IMR-90 (cell line): ENCODE measurements around the gene MZF1. TPM values are rescaled to one million over a fixed set of nuclear protein-coding genes. Genes with fewer than 3 reads are reported as not detected.

Source experiments
- ATAC-seq: fragments of 200-7000 bp; cut with Tn5 transposase; 2 replicates; pipeline ENCODE4 v1.9.1; 2020; ENCODE audit warnings: low read depth, mild to moderate bottlenecking, moderate library complexity
- BruUV-seq: library from RNA; stranded (reverse); fragments of 400-500 nt; replicated peaks from 2 replicates; lab custom pipeline; 2021; lab: Mats Ljungman, UMichigan
- CTCF ChIA-PET: fragments of 300-600 bp; formaldehyde crosslinking; extraction: SDS; loops from one replicate; lab custom pipeline; 2021; ENCODE audit warnings: antibody characterized with exemption; lab: Yijun Ruan, JAX
- POLR2A ChIA-PET: fragments of 300-600 bp; sonication (Branson Sonifier 250); formaldehyde crosslinking; loops from one replicate; lab custom pipeline; 2022; ENCODE audit warnings: antibody characterized with exemption; ENCODE audit not compliant: unreplicated experiment; lab: Charles Lee
- DNase-seq: peaks from one replicate; pipeline ENCODE4 v3.0.0; 2013
- H2AFZ ChIP-seq: replicated peaks from 2 replicates; pipeline ENCODE3; 2013; ENCODE audit warnings: low read length, mild to moderate bottlenecking; ENCODE audit not compliant: poor library complexity
- H2AK5ac ChIP-seq: 2 replicates; pipeline ENCODE4 v1.6.1; 2013; ENCODE audit warnings: low read depth, low read length, inconsistent platforms
- H2AK9ac ChIP-seq: replicated peaks from 2 replicates; pipeline ENCODE3; 2013; ENCODE audit warnings: mild to moderate bottlenecking, low read depth, low read length, moderate library complexity; ENCODE audit not compliant: poor library complexity
- H2BK120ac ChIP-seq: 2 replicates; pipeline ENCODE4 v1.6.1; 2013; ENCODE audit warnings: low read depth, low read length, inconsistent platforms
- H2BK15ac ChIP-seq: 3 replicates; pipeline ENCODE4 v1.6.1; 2013; ENCODE audit warnings: low read depth, low read length, inconsistent platforms
- H2BK20ac ChIP-seq: 2 replicates; pipeline ENCODE4 v1.6.1; 2013; ENCODE audit warnings: low read depth, mild to moderate bottlenecking, inconsistent platforms, low read length, moderate library complexity
- H2BK5ac ChIP-seq: 2 replicates; pipeline ENCODE4 v1.6.1; 2013; ENCODE audit warnings: mild to moderate bottlenecking, low read depth, low read length, inconsistent platforms; ENCODE audit not compliant: poor library complexity, severe bottlenecking
- H3K14ac ChIP-seq: replicated peaks from 2 replicates; pipeline ENCODE4 v1.6.1; 2013; ENCODE audit warnings: low read depth, low read length, inconsistent platforms
- H3K18ac ChIP-seq: 2 replicates; pipeline ENCODE4 v1.6.1; 2013; ENCODE audit warnings: low read depth, low read length, control low read depth
- H3K23ac ChIP-seq: 2 replicates; pipeline ENCODE4 v1.6.1; 2013; ENCODE audit warnings: low read depth, low read length, inconsistent platforms
- H3K27ac ChIP-seq: 2 replicates; pipeline ENCODE4 v1.5.1; 2013; ENCODE audit warnings: mild to moderate bottlenecking, control low read depth, low read length; ENCODE audit not compliant: insufficient read depth
- H3K27me3 ChIP-seq: 2 replicates; pipeline ENCODE4 v1.6.1; 2013; ENCODE audit warnings: low read length; ENCODE audit not compliant: control insufficient read depth, insufficient read depth
- H3K36me3 ChIP-seq: 2 replicates; pipeline ENCODE4 v1.6.1; 2013; ENCODE audit warnings: low read length, mixed read lengths; ENCODE audit not compliant: control insufficient read depth, insufficient read depth
- H3K4ac ChIP-seq: 2 replicates; pipeline ENCODE4 v1.6.1; 2013; ENCODE audit warnings: low read depth, low read length, inconsistent platforms
- H3K4me1 ChIP-seq: 2 replicates; pipeline ENCODE4 v1.6.1; 2013; ENCODE audit warnings: low read length, mixed read lengths; ENCODE audit not compliant: control insufficient read depth, insufficient read depth
- H3K4me2 ChIP-seq: 2 replicates; pipeline ENCODE4 v1.6.1; 2013; ENCODE audit warnings: low read depth, mild to moderate bottlenecking, control low read depth, low read length, moderate library complexity
- H3K4me3 ChIP-seq: 2 replicates; pipeline ENCODE4 v1.5.1; 2013; ENCODE audit warnings: low read depth, mild to moderate bottlenecking, control low read depth, low read length, moderate library complexity; ENCODE audit not compliant: insufficient read depth
- H3K56ac ChIP-seq: 2 replicates; pipeline ENCODE4 v1.6.1; 2013; ENCODE audit warnings: low read length, inconsistent platforms; ENCODE audit not compliant: insufficient read depth; ENCODE audit errors: extremely low read depth
- H3K79me1 ChIP-seq, 2 experiments: 2 replicates each; pipeline ENCODE4 v1.6.1; 2013; ENCODE audit warnings: low read length in 2 of 2, inconsistent platforms in 1 of 2, low read depth in 1 of 2
- H3K9ac ChIP-seq: 2 replicates; pipeline ENCODE4 v1.6.1; 2013; ENCODE audit warnings: low read depth, low read length, control low read depth
- H3K9me1 ChIP-seq: 2 replicates; pipeline ENCODE4 v1.6.1; 2013; ENCODE audit warnings: low read length, inconsistent platforms; ENCODE audit not compliant: insufficient read depth
- H3K9me3 ChIP-seq: 2 replicates; pipeline ENCODE4 v1.6.1; 2013; ENCODE audit warnings: low read length; ENCODE audit not compliant: control insufficient read depth, insufficient read depth
- H4K20me1 ChIP-seq: 2 replicates; pipeline ENCODE4 v1.6.1; 2013; ENCODE audit warnings: low read length, inconsistent platforms; ENCODE audit not compliant: insufficient read depth
- H4K5ac ChIP-seq: 2 replicates; pipeline ENCODE4 v1.6.1; 2013; ENCODE audit warnings: mild to moderate bottlenecking, low read depth, low read length, control low read depth
- H4K8ac ChIP-seq, 2 experiments: 2 replicates each; pipeline ENCODE4 v1.6.1; 2013; ENCODE audit warnings: low read depth in 2 of 2, low read length in 2 of 2, control low read depth in 1 of 2, inconsistent platforms in 1 of 2
- H4K91ac ChIP-seq: 2 replicates; pipeline ENCODE4 v1.6.1; 2013; ENCODE audit warnings: low read depth, low read length, inconsistent platforms; ENCODE audit not compliant: insufficient read depth
- BHLHE40 ChIP-seq: fragments of 150-350 bp; IDR thresholded peaks from 2 replicates; pipeline ENCODE4 v1.6.1; 2016; ENCODE audit warnings: mild to moderate bottlenecking, low read depth, low read length
- CEBPB ChIP-seq: IDR thresholded peaks from 2 replicates; pipeline ENCODE4 v1.6.1; 2012; ENCODE audit warnings: low read depth, low read length, improper control_type of control experiment
- CHD1 ChIP-seq: IDR thresholded peaks from 2 replicates; pipeline ENCODE4 v1.6.1; 2012; ENCODE audit warnings: low read depth, low read length, improper control_type of control experiment
- FOS ChIP-seq: fragments of 150-350 bp; IDR thresholded peaks from 2 replicates; pipeline ENCODE4 v1.6.1; 2016; ENCODE audit warnings: low read depth, low read length
- MAFK ChIP-seq: IDR thresholded peaks from 2 replicates; pipeline ENCODE4 v1.6.1; 2012; ENCODE audit warnings: low read depth, low read length, improper control_type of control experiment
- MAZ ChIP-seq: IDR thresholded peaks from 2 replicates; pipeline ENCODE4 v1.6.1; 2012; ENCODE audit warnings: low read depth, mild to moderate bottlenecking, low read length, improper control_type of control experiment, moderate library complexity, borderline replicate concordance
- POLR2A ChIP-seq: IDR thresholded peaks from 2 replicates; pipeline ENCODE4 v1.6.1; 2012; ENCODE audit warnings: mild to moderate bottlenecking, low read depth, low read length
- RAD21 ChIP-seq: IDR thresholded peaks from 2 replicates; pipeline ENCODE4 v1.6.1; 2012; ENCODE audit warnings: low read length, improper control_type of control experiment
- RCOR1 ChIP-seq: IDR thresholded peaks from 2 replicates; pipeline ENCODE4 v1.6.1; 2012; ENCODE audit warnings: mild to moderate bottlenecking, low read length, improper control_type of control experiment; ENCODE audit not compliant: insufficient replicate concordance
- RFX5 ChIP-seq: IDR thresholded peaks from 2 replicates; pipeline ENCODE4 v1.8.0; 2012; ENCODE audit warnings: low read depth, mild to moderate bottlenecking, low read length, moderate library complexity
- SMC3 ChIP-seq: fragments of 150-350 bp; IDR thresholded peaks from 2 replicates; pipeline ENCODE4 v1.6.1; 2016; ENCODE audit warnings: low read depth, mild to moderate bottlenecking, antibody characterized with exemption, low read length, moderate library complexity
- WGBS, 2 experiments: methylation state at CpG; one replicate each; pipeline versions ENCODE4 v1.1.5 to v1.1.7; 2013; ENCODE audit warnings: missing lambda C conversion rate in 2 of 2; ENCODE audit not compliant: insufficient read length in 1 of 2; ENCODE audit errors: extremely low coverage in 2 of 2; 5-methylcytosine and 5-hydroxymethylcytosine counted together
- dilution Hi-C: fragments of 300-500 bp; cut with HindIII; formaldehyde crosslinking; loops from one replicate; pipeline ENCODE4 v1.14.3; 2018; ENCODE audit warnings: low sequenced_read_pairs; ENCODE audit not compliant: unreplicated experiment
- in situ Hi-C: fragments of 300-500 bp; cut with MboI; formaldehyde crosslinking; loops from 3 replicates; pipeline ENCODE4 v1.14.3; 2019; ENCODE audit warnings: low sequenced_read_pairs, inconsistent platforms, mixed read lengths
- intact Hi-C: fragments of 100-400 bp; cut with micrococcal nuclease; formaldehyde crosslinking; loops from 2 replicates; pipeline ENCODE4 v1.10.0; 2022
- polyA plus RNA-seq, 3 experiments: library from polyadenylated mRNA; depleted of rRNA; stranded (reverse); fragments of >200 nt; gene quantifications; 2 replicates each; pipeline ENCODE4 v1.2.3, GENCODE V29; 2012; ENCODE audit warnings: low replicate concordance in 1 of 3
- total RNA-seq: library from RNA; depleted of rRNA; stranded (reverse); fragments of >200 nt; gene quantifications from 2 replicates; pipeline ENCODE4 v1.2.3, GENCODE V29; 2012
- TF ChIP-seq, protein P1 (sequence below): fragments of 150-350 bp; IDR thresholded peaks from 2 replicates; pipeline ENCODE4 v1.6.1; 2016; ENCODE audit warnings: low read depth, mild to moderate bottlenecking, low read length, moderate library complexity, borderline replicate concordance
- TF ChIP-seq, protein P2 (sequence below): conservative IDR thresholded peaks from 2 replicates; pipeline ENCODE4 v1.5.1; 2012; ENCODE audit warnings: mild to moderate bottlenecking, low read depth, low read length, improper control_type of control experiment
- TF ChIP-seq, protein P3 (sequence below): fragments of 150-350 bp; IDR thresholded peaks from 2 replicates; pipeline ENCODE4 v1.6.1; 2017; ENCODE audit warnings: mild to moderate bottlenecking, antibody characterized with exemption, low read length, low read depth

MZF1 gene
- total and polyA plus RNA-seq, 2 of the 4 experiments (the other 2 are of a cell fraction) = 3.4 to 15.0 TPM

DNA sequence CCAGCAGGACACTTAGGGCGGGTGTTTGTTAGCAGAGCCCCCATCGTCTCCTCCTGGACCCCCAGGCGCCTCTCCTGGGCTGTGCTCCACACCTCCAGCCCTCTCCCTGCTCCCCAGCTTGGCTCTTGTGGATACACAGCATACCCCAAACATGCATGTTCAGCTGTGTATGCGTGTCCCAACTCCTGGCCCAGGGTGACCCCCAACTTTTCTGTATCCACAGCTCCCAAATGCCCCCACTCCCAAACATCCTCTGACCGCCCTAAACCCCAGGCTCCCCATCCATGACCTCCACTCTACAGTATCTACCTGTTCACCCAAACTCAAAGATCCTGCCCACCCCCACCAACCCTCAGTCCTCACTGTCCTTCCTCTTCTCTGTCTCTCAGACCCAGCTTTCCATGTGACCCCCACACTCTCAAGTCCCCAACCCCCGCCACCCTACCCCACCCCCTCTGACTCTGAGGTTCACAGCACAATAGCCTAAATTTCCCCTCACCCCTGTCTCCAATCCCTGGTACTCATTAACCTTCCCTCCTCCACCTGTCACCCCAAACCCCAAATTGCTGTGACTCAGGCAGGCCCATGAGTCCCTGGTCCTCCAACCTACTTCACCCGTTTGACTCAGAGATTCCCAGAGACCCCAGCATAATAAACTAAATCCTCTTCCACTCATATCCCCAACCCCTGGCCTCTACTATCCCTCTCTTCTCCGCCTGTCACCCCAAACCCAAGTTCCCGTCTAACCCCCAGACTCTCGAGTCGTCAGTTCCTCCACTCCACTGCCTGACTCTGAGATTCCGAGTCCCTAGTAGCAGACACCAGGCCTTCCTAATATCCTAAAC lies 15.7 kb downstream of the MZF1 start:
- H3K9me3 ChIP-seq = no peaks in the 10 kb centered on the region
- peaks cover 15% of the 10 kb centered on the region for H3K36me3 ChIP-seq
- BruUV-seq = no TSS peak
- no peak for TF ChIP-seq FOS
- TF ChIP-seq RCOR1 = no peak
- no peak for TF ChIP-seq CHD1
- TF ChIP-seq CEBPB = no peak
- no peak for TF ChIP-seq SMC3
- no peak for TF ChIP-seq RFX5
- TF ChIP-seq, protein P1, sequence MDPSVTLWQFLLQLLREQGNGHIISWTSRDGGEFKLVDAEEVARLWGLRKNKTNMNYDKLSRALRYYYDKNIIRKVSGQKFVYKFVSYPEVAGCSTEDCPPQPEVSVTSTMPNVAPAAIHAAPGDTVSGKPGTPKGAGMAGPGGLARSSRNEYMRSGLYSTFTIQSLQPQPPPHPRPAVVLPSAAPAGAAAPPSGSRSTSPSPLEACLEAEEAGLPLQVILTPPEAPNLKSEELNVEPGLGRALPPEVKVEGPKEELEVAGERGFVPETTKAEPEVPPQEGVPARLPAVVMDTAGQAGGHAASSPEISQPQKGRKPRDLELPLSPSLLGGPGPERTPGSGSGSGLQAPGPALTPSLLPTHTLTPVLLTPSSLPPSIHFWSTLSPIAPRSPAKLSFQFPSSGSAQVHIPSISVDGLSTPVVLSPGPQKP = no peak
- no peak for TF ChIP-seq POLR2A
- TF ChIP-seq, protein P2, sequence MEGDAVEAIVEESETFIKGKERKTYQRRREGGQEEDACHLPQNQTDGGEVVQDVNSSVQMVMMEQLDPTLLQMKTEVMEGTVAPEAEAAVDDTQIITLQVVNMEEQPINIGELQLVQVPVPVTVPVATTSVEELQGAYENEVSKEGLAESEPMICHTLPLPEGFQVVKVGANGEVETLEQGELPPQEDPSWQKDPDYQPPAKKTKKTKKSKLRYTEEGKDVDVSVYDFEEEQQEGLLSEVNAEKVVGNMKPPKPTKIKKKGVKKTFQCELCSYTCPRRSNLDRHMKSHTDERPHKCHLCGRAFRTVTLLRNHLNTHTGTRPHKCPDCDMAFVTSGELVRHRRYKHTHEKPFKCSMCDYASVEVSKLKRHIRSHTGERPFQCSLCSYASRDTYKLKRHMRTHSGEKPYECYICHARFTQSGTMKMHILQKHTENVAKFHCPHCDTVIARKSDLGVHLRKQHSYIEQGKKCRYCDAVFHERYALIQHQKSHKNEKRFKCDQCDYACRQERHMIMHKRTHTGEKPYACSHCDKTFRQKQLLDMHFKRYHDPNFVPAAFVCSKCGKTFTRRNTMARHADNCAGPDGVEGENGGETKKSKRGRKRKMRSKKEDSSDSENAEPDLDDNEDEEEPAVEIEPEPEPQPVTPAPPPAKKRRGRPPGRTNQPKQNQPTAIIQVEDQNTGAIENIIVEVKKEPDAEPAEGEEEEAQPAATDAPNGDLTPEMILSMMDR = no peak
- no peak for TF ChIP-seq BHLHE40
- TF ChIP-seq MAFK = no peak
- no peak for TF ChIP-seq RAD21
- TF ChIP-seq, protein P3, sequence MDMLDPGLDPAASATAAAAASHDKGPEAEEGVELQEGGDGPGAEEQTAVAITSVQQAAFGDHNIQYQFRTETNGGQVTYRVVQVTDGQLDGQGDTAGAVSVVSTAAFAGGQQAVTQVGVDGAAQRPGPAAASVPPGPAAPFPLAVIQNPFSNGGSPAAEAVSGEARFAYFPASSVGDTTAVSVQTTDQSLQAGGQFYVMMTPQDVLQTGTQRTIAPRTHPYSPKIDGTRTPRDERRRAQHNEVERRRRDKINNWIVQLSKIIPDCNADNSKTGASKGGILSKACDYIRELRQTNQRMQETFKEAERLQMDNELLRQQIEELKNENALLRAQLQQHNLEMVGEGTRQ = no peak
- no peak for TF ChIP-seq MAZ

More for the DNA sequence above, 15.7 kb downstream of the MZF1 start:
- Histone ChIP-seq H4K91ac (no peak overlapping the region; the same call in 1 of the 2 replicates), H3K27ac (peak overlapping the region; percentile 94), H2BK120ac (no peak overlapping the region), H4K20me1 (peaks cover 12% of the 10 kb centered on the region), H4K8ac (peak overlapping the region; percentile 34 to 86; a peak in 1 of 4 replicates), H2BK5ac (peak overlapping the region; percentile 75), H3K4ac (peak overlapping the region; percentile 74), H3K56ac (peak overlapping the region; percentile 87), H2AFZ (no peak overlapping the region), H3K9me1 (peaks cover 28% of the 10 kb centered on the region), H2BK20ac (no peak overlapping the region), H3K27me3 (no peaks in the 10 kb centered on the region), H2BK15ac (no peak overlapping the region), H3K4me1 (peaks cover 28% of the 10 kb centered on the region), H3K4me2 (peak overlapping the region; percentile 82), H3K79me1 (peaks cover 18 to 60% of the 10 kb centered on the region in 2 experiments), H2AK5ac (peak overlapping the region; percentile 88), H2AK9ac (peak overlapping the region; percentile 96), H3K4me3 (peak overlapping the region; percentile 81), H3K9ac (peak overlapping the region; percentile 97), H3K18ac (no peak overlapping the region), H4K5ac (no peak overlapping the region), H3K23ac (peak overlapping the region; percentile 79), H3K14ac (peak overlapping the region; percentile 44)
- 14% methylated on average over 7 of the region's 12 CpGs; no CpG with 5 or more reads in 1 of the 2 experiments for WGBS, 2 experiments
- ChIA-PET CTCF (no interaction called here), POLR2A (no interaction called here)
- intact Hi-C loops (loop anchor here (2.0 kb wide), 1 partner anchor 13 kb away; the partner anchor contains the start of gene TRIM28), in situ Hi-C loops (no loop called here), dilution Hi-C loops (no loop called here)
- DNase-seq = no peak
- no peak for ATAC-seq
